GM19452 (cell line): ENCODE data around the gene CCN5.
"Not testable (repeated sequence)": the region's sequence is repeated elsewhere in the genome, so short reads cannot be mapped to it uniquely, and the experiment has no call there.

Source experiments
- ATAC-seq: cut with Tn5 transposase; IDR thresholded peaks from one replicate; pipeline ENCODE4 v1.9.1; 2021; ENCODE audit not compliant: unreplicated experiment

The CCN5 gene

DNA sequence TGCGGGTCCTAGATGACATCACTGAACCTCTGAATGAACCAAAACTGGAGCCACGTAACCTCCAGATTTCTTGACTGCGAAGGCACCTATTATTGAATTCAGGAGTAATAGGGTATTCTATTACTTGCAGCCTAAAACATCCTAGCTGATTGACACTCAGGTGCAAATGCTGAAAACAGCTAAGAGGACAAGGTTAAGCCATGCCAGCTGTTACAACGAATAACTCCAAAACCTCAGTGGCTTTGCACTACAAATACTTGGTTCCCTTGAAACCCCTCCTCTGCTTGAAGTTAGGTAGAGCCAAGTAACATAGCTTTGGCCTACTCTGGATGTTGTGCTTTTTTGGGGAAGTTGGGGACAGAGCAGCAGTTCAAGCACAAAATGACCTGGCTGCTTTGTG lies 21.0 kb upstream of the CCN5 start:
- ATAC-seq = no peak

DNA sequence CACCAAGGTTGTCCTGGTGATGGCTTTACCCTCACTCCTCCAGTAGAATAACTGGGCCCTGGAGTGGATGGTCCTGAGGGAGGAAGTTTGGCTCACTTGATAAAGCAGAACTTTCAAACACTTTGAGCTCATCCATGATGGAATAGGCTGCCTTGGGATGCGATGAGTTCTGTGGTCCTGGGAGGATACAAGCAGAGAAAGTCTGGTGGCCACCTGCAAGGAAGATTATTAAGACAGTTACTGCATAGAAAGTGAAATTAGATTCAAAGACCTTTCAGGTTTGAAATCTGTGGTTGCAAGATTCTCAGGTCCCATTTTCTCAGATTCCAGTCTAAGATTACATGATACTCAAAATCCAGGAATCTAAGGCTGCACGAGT lies 19.9 kb upstream of the CCN5 start:
- ATAC-seq = no peak

- ATAC-seq = no peak
These were observed 19.4 kb upstream of the CCN5 start for GRCh38 chr20:44695674-44696300.

DNA sequence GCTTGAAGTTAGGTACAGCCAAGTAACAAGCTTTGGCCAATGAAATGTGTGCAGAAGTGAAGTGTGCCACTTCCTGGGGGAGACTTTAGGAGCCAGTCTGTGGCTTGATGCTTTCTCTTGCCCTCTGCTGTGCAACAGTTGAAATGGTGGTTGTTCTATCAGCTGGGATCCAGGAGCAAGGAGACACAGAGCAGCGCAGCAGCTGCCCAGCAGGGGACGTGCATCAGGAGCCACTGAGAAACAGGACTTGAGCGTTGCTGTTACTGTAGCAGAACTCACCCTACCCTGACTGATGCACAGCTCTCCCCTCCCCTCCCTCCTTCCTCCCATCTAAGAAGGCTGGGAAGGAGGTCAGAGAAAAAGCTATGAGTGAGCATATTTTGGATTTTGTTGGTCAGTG lies 18.9 kb upstream of the CCN5 start:
- no peak for ATAC-seq

- not testable (repeated sequence) for ATAC-seq
These were observed 18.1 kb upstream of the CCN5 start for GRCh38 chr20:44697041-44697440.

- ATAC-seq = no peak
These were observed 16.8 kb upstream of the CCN5 start for GRCh38 chr20:44698351-44698750.

DNA sequence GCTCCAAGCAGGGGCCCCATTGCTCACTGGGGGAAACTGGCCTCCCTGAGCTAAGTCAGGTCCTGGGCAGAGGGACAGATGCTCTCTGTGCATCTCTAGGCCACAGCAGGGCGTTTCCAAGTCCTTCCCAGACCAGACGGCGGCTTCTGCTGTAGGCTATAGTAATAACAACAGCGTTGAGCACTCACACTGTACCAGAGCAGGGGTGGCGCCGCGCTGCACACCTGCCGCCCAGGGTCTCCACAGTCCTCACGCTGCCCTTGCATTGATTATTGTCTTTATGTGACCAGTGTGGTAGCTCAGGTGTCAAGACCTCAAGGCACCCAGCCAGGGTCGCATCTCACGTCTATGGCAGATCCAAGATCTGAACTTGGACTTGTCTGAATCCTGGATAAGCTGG lies 14.9 kb upstream of the CCN5 start:
- ATAC-seq = no peak

- ATAC-seq = no peak
These were observed 13.9 kb upstream of the CCN5 start for GRCh38 chr20:44701118-44701857.

GRCh38 chr20:44701858-44702256 lies 13.3 kb upstream of the CCN5 start:
- ATAC-seq = no peak

- ATAC-seq = no peak
These were observed 12.4 kb upstream of the CCN5 start for GRCh38 chr20:44702776-44703175.

GRCh38 chr20:44703183-44703925 lies 11.8 kb upstream of the CCN5 start:
- no peak for ATAC-seq

DNA sequence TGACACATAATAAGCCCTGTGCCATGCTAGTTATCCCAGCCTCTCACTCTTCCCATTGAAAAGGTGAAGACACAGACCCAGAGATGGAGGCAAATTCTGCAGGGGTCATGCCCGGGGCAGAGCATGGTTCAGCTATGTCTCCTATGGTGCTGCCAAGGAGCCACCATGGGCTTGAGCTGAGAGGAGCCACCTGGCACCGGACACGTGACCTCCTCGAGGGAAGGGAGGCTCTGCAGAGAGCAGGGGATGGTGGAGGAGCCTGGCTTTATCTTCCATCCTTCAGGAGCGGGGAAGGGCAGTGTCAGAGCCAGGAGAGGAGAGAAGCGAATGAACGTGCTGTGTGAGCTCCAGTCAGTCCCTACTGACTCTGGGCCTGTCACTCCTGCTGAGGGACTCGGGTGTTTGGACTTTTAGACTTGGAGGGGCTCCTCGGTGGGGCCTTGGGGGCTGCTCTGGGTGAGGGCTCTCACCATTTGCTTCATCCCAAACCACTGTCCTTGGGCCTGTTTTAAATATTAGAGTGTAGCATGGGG lies 11.1 kb upstream of the CCN5 start:
- ATAC-seq = no peak

DNA sequence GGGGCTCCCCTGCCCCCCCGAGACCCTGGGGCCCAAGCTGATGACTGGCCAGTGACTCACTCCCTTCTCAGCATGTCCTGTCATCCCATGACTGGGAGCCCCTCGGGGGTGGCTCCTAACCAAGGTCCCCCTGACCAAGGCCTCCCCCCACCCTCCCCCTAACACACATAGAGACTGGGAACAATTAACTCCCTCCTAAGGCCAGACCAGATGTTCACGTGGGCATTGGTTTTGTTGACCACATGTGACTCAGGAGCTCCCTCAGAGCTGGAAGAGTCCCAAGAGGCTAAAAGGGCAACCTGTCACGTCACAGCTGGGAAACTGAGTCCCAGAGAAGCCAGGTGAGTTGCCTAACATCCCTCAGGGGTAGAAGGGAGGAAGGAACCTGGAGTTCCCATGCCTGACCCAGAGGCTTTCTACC lies 10.6 kb upstream of the CCN5 start:
- no peak for ATAC-seq

GRCh38 chr20:44705364-44706094 lies 9.6 kb upstream of the CCN5 start:
- ATAC-seq = no peak

GRCh38 chr20:44706301-44707017 lies 8.7 kb upstream of the CCN5 start:
- ATAC-seq = no peak

GRCh38 chr20:44707018-44707579 lies 8.1 kb upstream of the CCN5 start:
- ATAC-seq = no peak

DNA sequence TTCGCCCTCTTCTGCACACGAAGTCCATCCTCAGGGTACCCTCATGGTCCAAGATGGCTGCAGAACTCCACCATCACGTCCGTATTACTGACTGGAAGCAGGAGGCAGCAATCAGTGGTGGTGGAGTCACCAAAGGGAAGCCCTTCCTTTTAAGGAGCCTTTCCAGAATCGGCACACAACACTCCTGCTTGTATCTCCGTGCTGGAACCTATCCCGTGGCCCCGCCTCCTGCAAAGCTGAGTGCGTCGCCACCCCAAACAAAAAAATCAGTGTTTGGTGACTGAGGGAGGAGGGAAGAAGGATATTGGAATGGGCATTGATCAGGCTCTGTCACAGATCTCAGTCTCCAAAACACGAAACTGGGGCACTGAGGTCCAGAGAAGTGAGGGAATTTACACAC lies 5.8 kb upstream of the CCN5 start:
- ATAC-seq = no peak

DNA sequence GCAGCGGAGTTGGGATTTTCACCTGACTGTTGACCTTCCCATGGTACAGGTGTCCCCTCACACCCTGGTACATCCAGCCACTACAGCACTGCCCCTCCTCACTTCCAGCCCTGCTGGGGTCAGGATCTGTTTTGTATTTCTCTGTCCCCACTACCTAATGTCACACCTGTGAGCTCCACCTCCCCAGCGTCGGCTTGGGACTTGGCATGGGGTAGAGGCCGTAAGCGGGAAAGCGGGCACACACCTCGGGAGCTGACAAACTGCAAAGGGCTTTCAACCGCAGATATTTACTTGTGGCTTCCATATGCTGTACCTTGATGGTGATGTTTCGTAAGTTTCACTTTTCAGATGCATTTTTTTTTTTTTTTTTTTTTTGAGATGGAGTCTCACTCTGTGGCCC lies 5.4 kb upstream of the CCN5 start:
- ATAC-seq = no peak

DNA sequence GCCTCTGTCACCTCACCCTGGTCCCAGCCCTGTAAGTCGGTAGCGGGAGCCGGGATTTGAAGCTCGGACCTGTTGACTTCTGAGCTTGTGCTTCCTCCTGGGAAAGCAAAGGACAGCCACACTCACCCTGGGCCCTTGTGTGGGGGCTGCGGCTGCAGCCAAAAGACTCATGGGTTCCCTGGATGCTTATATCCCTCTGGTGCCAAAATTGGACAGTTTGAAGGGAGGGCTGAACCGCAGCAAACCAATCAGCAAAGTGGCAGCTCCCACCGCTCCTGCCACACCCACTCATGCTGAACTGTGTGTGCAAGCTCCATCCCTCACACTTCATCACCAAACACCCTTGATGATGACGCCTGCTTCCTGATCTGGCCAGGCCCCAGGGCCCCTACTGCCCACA lies 3.9 kb upstream of the CCN5 start:
- no peak for ATAC-seq

- ATAC-seq = no peak
These were observed 968 bp upstream of the CCN5 start for GRCh38 chr20:44714102-44714700.
